ENCODE data around the gene ACSL1. TPM values are rescaled to one million over a fixed set of nuclear protein-coding genes. Genes with fewer than 3 reads are reported as not detected.

Gene ACSL1
- total RNA-seq, 1 donor from 2014 or later, result 31.7 TPM

DNA sequence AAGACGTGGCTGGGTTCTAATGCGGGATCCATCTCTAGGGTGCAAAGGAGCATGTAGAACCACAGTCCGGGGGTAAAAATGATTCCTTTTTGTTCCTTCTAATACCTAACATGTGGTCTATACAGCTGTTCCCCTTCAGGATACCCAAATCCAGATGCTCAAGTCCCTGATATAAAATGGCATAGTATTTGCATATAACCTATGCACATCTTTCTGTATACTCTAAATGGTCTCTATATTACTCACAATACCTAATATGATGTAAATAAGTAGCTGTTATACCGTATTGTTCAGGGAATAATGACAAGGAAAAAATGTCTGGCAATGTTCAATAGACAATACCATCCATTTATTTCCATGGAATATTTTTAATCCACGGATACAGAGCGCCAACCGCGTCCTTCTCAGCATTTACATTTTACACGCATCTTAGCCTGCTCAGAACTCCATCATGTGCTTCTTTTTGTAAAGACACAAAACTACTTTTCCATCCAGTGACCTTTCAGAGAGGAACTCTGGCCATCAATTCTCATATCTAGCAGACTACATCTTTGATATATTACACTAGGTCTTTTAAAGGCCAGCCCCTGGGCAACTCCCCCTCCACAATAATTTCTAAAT, 31.9 kb downstream of the ACSL1 start:
- no peak for DNase-seq
- Mint-ChIP-seq H3K4me3 (ENCODE audit: unreplicated experiment) (no peak overlapping the region), H3K4me1 (ENCODE audit: low read depth, unreplicated experiment) (peaks cover 2% of the 10 kb centered on the region), H3K9me3 (ENCODE audit: unreplicated experiment) (peaks cover 6% of the 10 kb centered on the region), H3K36me3 (ENCODE audit: unreplicated experiment) (peaks cover 23% of the 10 kb centered on the region), H3K27ac (ENCODE audit: unreplicated experiment) (no peak overlapping the region), H3K27me3 (ENCODE audit: unreplicated experiment) (peaks cover 6% of the 10 kb centered on the region)
- TF ChIP-seq, protein P1, sequence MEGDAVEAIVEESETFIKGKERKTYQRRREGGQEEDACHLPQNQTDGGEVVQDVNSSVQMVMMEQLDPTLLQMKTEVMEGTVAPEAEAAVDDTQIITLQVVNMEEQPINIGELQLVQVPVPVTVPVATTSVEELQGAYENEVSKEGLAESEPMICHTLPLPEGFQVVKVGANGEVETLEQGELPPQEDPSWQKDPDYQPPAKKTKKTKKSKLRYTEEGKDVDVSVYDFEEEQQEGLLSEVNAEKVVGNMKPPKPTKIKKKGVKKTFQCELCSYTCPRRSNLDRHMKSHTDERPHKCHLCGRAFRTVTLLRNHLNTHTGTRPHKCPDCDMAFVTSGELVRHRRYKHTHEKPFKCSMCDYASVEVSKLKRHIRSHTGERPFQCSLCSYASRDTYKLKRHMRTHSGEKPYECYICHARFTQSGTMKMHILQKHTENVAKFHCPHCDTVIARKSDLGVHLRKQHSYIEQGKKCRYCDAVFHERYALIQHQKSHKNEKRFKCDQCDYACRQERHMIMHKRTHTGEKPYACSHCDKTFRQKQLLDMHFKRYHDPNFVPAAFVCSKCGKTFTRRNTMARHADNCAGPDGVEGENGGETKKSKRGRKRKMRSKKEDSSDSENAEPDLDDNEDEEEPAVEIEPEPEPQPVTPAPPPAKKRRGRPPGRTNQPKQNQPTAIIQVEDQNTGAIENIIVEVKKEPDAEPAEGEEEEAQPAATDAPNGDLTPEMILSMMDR (IDR thresholded peaks at IDR 0.05; ENCODE audit: partially characterized antibody, unreplicated experiment), result no peak

DNA sequence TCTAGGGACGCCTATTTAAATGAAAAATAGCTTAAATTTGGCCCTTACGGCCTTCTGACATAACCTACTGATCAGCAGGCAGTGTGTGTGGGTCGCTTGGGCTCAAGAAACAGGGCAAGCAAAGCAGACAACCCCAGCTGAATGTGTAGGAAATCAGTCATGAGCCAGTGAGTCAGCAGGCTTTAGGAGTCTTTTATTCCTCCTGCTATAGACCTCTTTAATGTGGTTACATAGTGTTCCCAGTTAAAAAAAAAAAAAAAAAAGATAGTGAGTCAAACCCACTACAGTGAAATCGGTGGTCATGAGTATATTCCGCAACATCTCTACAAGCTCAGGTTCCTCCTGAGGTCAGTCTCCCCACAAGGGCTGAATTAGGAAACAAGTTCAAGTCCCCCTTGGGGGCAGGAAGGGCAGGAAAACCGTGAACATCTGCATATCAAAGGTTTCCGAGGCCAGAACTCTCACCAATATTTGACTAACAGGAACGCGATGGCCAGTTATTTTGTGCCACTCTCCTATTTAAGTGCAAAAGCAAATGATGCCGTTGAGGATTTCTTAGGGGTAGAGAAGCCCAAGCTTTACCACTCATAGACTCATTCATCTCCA, 32.7 kb downstream of the ACSL1 start:
- TF ChIP-seq, protein P1 (IDR thresholded peaks at IDR 0.05; ENCODE audit: partially characterized antibody, unreplicated experiment), result no peak
- H3K36me3 Mint-ChIP-seq (ENCODE audit: unreplicated experiment), result peaks cover 23% of the 10 kb centered on the region
- H3K27ac Mint-ChIP-seq (ENCODE audit: unreplicated experiment), result no peak overlapping the region
- no peak for DNase-seq
- H3K9me3 Mint-ChIP-seq (ENCODE audit: unreplicated experiment), result peaks cover 6% of the 10 kb centered on the region
- peaks cover 2% of the 10 kb centered on the region for H3K4me1 Mint-ChIP-seq (ENCODE audit: low read depth, unreplicated experiment)
- no peak overlapping the region for H3K4me3 Mint-ChIP-seq (ENCODE audit: unreplicated experiment)
- peaks cover 6% of the 10 kb centered on the region for H3K27me3 Mint-ChIP-seq (ENCODE audit: unreplicated experiment)

DNA sequence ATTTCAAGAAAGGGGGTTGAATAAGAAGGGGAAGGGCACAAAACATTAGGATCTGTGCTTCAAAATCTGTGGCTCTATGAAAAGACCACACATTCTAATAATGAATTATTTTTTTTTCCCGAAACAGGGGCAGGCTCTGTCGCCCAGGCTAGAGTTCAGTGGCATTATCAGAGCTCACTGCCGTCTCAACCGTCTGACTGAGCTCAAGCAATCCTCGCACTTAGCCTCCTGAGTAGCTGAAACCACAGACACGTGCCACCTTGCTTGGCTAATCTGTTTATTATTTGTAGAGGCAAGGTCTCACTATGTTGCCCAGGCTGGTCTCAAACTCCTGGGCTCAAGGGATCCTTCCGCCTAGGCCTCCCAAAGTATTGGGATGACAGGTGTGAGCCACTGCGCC, 33.4 kb downstream of the ACSL1 start:
- H3K27ac Mint-ChIP-seq (ENCODE audit: unreplicated experiment), result no peak overlapping the region
- TF ChIP-seq, protein P1 (IDR thresholded peaks at IDR 0.05; ENCODE audit: partially characterized antibody, unreplicated experiment), result no peak

DNA sequence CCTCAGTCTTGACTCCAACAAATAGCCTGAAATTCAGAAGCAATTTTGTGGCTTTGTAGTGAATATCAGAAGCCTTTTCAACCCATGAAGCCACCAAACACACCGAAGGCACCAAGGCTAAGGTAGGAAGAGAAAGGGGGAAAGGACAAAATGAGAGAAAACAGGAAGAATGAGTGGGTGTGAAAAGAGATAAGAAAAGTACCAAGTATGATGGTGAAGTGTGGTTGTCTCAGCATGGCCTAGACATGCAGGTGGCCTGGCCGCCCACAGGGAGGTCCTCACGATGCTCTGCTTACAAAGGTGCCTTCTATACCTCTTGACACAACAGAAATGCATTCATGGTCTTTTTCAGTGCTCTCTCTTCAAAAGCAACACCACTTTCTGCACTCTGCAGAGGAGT, 34.9 kb downstream of the ACSL1 start:
- TF ChIP-seq, protein P1 (IDR thresholded peaks at IDR 0.05; ENCODE audit: partially characterized antibody, unreplicated experiment), result no peak
- Mint-ChIP-seq H3K36me3 (ENCODE audit: unreplicated experiment) (peaks cover 9% of the 10 kb centered on the region), H3K4me1 (ENCODE audit: low read depth, unreplicated experiment) (peaks cover 2% of the 10 kb centered on the region), H3K4me3 (ENCODE audit: unreplicated experiment) (no peak overlapping the region), H3K9me3 (ENCODE audit: unreplicated experiment) (peaks cover 3% of the 10 kb centered on the region), H3K27ac (ENCODE audit: unreplicated experiment) (no peak overlapping the region), H3K27me3 (ENCODE audit: unreplicated experiment) (peaks cover 9% of the 10 kb centered on the region)
- no peak for DNase-seq

More for the DNA sequence above, 33.4 kb downstream of the ACSL1 start:
- Mint-ChIP-seq H3K9me3 (ENCODE audit: unreplicated experiment) (peaks cover 6% of the 10 kb centered on the region), H3K27me3 (ENCODE audit: unreplicated experiment) (peaks cover 7% of the 10 kb centered on the region), H3K4me3 (ENCODE audit: unreplicated experiment) (no peak overlapping the region), H3K36me3 (ENCODE audit: unreplicated experiment) (peaks cover 20% of the 10 kb centered on the region), H3K4me1 (ENCODE audit: low read depth, unreplicated experiment) (peaks cover 2% of the 10 kb centered on the region)
- no peak for DNase-seq

DNA sequence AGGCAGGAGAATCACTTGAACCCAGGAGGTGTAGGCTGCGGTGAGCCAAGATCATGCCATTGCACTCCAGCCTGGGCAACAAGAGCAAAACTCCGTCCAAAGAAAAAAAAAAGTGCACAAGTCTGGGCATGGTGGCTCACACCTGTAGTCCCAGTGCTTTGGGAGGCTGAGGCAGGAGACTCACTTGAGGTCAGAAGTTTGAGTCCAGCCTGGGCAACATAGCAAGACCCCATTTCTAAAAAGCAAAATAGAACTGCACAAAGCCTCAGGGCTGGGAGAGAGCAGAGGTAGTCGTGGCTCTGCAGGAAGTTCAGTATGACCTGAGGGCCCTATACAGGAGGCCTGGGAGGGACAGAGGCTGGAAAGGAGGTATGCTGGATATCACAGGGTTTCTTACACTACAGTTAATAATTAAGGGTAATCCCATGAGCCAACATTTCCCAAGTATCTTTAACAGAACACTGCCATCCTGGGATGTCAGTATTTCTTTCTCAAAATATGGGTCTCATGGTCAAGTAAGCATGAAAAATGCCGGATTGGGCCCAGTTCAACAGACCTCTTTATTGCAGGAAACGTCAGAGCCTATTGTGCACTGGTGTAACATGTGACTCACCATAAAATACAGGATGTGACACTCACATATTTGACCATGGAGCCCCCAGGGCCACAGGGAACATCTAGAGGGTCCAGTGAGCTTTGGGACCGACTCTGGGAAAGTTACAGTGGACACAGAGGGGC, 37.8 kb downstream of the ACSL1 start:
- H3K27me3 Mint-ChIP-seq (ENCODE audit: unreplicated experiment), result peaks cover 6% of the 10 kb centered on the region
- no peak for DNase-seq
- H3K9me3 Mint-ChIP-seq (ENCODE audit: unreplicated experiment), result peaks cover 3% of the 10 kb centered on the region
- H3K36me3 Mint-ChIP-seq (ENCODE audit: unreplicated experiment), result peaks cover 4% of the 10 kb centered on the region
- H3K4me1 Mint-ChIP-seq (ENCODE audit: low read depth, unreplicated experiment), result peaks cover 14% of the 10 kb centered on the region
- TF ChIP-seq, protein P1 (IDR thresholded peaks at IDR 0.05; ENCODE audit: partially characterized antibody, unreplicated experiment), result no peak
- H3K27ac Mint-ChIP-seq (ENCODE audit: unreplicated experiment), result no peak overlapping the region
- no peak overlapping the region for H3K4me3 Mint-ChIP-seq (ENCODE audit: unreplicated experiment)
